DND-41 (cell line): ENCODE measurements around the gene NTM.

ENCODE experiments used
- ATAC-seq: fragments of 200-7000 bp; cut with Tn5 transposase; 3 replicates; pipeline ENCODE4 v1.9.1; 2021; ENCODE audit warnings: low read depth; ENCODE audit not compliant: insufficient read depth
- DNase-seq: peaks from one replicate; pipeline ENCODE4 v3.0.0-alpha.2; 2020
- H2AFZ ChIP-seq: 2 replicates; pipeline ENCODE4 v1.6.0; 2012; ENCODE audit warnings: low read depth, low read length
- H3K27ac ChIP-seq: 2 replicates; pipeline ENCODE4 v1.5.1; 2012; ENCODE audit warnings: low read length, inconsistent platforms
- H3K27me3 ChIP-seq: fragments of 200-600 bp; sonication (generic); 2 replicates; pipeline ENCODE4 v1.6.0; 2012; ENCODE audit warnings: low read length, mild to moderate bottlenecking, inconsistent platforms; ENCODE audit not compliant: insufficient read depth, poor library complexity
- H3K36me3 ChIP-seq: 2 replicates; pipeline ENCODE4 v1.5.1; 2012; ENCODE audit warnings: low read length, inconsistent platforms; ENCODE audit not compliant: insufficient read depth
- H3K4me1 ChIP-seq: 2 replicates; pipeline ENCODE4 v1.5.1; 2012; ENCODE audit warnings: mild to moderate bottlenecking, low read length; ENCODE audit not compliant: insufficient read depth
- H3K4me2 ChIP-seq: 2 replicates; pipeline ENCODE4 v1.6.0; 2012; ENCODE audit warnings: mild to moderate bottlenecking, moderate library complexity, low read length, inconsistent platforms; ENCODE audit not compliant: insufficient read depth
- H3K4me3 ChIP-seq, 2 experiments: fragments of 200-600 bp in 1 of 2; shearing (Covaris generic) in 1 of 2; 2 replicates each; pipeline ENCODE4 v1.5.1; 2012 to 2016; ENCODE audit warnings: inconsistent platforms in 2 of 2, low read length in 2 of 2, mild to moderate bottlenecking in 2 of 2, low read depth in 1 of 2, moderate library complexity in 1 of 2
- H3K79me2 ChIP-seq: 2 replicates; pipeline ENCODE4 v1.6.0; 2012; ENCODE audit warnings: low read length, inconsistent platforms; ENCODE audit not compliant: insufficient read depth
- H3K9ac ChIP-seq: 2 replicates; pipeline ENCODE4 v1.6.0; 2012; ENCODE audit warnings: low read depth, mild to moderate bottlenecking, inconsistent platforms, low read length, moderate library complexity
- H3K9me3 ChIP-seq: 2 replicates; pipeline ENCODE4 v1.5.1; 2012; ENCODE audit warnings: low read length, moderate library complexity, mild to moderate bottlenecking, inconsistent platforms; ENCODE audit not compliant: insufficient read depth, severe bottlenecking
- H4K20me1 ChIP-seq: 2 replicates; pipeline ENCODE4 v1.6.0; 2012; ENCODE audit warnings: low read length; ENCODE audit not compliant: insufficient read depth
- CTCF ChIP-seq: IDR thresholded peaks from 2 replicates; pipeline ENCODE4 v1.5.1; 2012; ENCODE audit warnings: borderline replicate concordance, low read length, moderate library complexity, mild to moderate bottlenecking; ENCODE audit not compliant: poor library complexity, severe bottlenecking; ENCODE audit errors: extremely low read depth
- EZH2 ChIP-seq: IDR thresholded peaks from 3 replicates; pipeline ENCODE4 v1.6.1; 2012; ENCODE audit warnings: borderline replicate concordance, low read depth, mild to moderate bottlenecking, moderate library complexity, low read length, inconsistent platforms; ENCODE audit not compliant: severe bottlenecking

The NTM gene

GRCh38 chr11:131375915-131376314, 5.5 kb downstream of the NTM start:
- DNase-seq: no peak
- no peak overlapping the region for H3K4me2 ChIP-seq
- H3K36me3 ChIP-seq: no peaks in the 10 kb centered on the region

GRCh38 chr11:131378931-131379330, 8.5 kb downstream of the NTM start:
- H4K20me1 ChIP-seq: no peaks in the 10 kb centered on the region
- ATAC-seq: no peak
- no peak overlapping the region for H3K27ac ChIP-seq
- peaks cover 37% of the 10 kb centered on the region for H3K27me3 ChIP-seq
- no peaks in the 10 kb centered on the region for H3K79me2 ChIP-seq
- no peak for TF ChIP-seq EZH2
- TF ChIP-seq CTCF: no peak
- H3K4me2 ChIP-seq: no peak overlapping the region
- no peak overlapping the region for H2AFZ ChIP-seq
- no peaks in the 10 kb centered on the region for H3K4me1 ChIP-seq
- H3K4me3 ChIP-seq: no peak overlapping the region
- DNase-seq: no peak
- H3K9me3 ChIP-seq: no peaks in the 10 kb centered on the region
- H3K36me3 ChIP-seq: no peaks in the 10 kb centered on the region
- H3K9ac ChIP-seq: no peak overlapping the region

More at GRCh38 chr11:131375915-131376314, 5.5 kb downstream of the NTM start:
- H2AFZ ChIP-seq: no peak overlapping the region
- no peaks in the 10 kb centered on the region for H3K9me3 ChIP-seq
- ATAC-seq: no peak
- no peaks in the 10 kb centered on the region for H3K79me2 ChIP-seq
- TF ChIP-seq EZH2 (no peak), CTCF (no peak)
- H3K27me3 ChIP-seq: peaks cover 47% of the 10 kb centered on the region
- no peak overlapping the region for H3K4me3 ChIP-seq
- H3K27ac ChIP-seq: no peak overlapping the region
- H3K9ac ChIP-seq: no peak overlapping the region
- H4K20me1 ChIP-seq: no peaks in the 10 kb centered on the region
- H3K4me1 ChIP-seq: no peaks in the 10 kb centered on the region

- Histone ChIP-seq H3K9ac (no peak overlapping the region), H3K4me2 (no peak overlapping the region), H3K27ac (no peak overlapping the region), H3K4me3 (no peak overlapping the region), H2AFZ (no peak overlapping the region), H3K4me1 (no peaks in the 10 kb centered on the region), H3K9me3 (no peaks in the 10 kb centered on the region), H3K79me2 (no peaks in the 10 kb centered on the region), H3K27me3 (peaks cover 28% of the 10 kb centered on the region), H3K36me3 (no peaks in the 10 kb centered on the region), H4K20me1 (no peaks in the 10 kb centered on the region)
- DNase-seq (no peak), ATAC-seq (no peak)
- TF ChIP-seq EZH2 (no peak), CTCF (no peak)
These were observed 15.5 kb downstream of the NTM start for GRCh38 chr11:131385763-131386390.

- Histone ChIP-seq H3K4me2 (no peak overlapping the region), H3K4me1 (no peaks in the 10 kb centered on the region), H3K4me3 (no peak overlapping the region), H2AFZ (no peak overlapping the region), H3K9me3 (no peaks in the 10 kb centered on the region), H3K27me3 (peaks cover 25% of the 10 kb centered on the region), H3K27ac (no peak overlapping the region), H3K79me2 (no peaks in the 10 kb centered on the region), H3K36me3 (no peaks in the 10 kb centered on the region), H3K9ac (no peak overlapping the region), H4K20me1 (no peaks in the 10 kb centered on the region)
- no peak for TF ChIP-seq EZH2
- TF ChIP-seq CTCF: no peak
- ATAC-seq (no peak), DNase-seq (no peak)
These were observed 16.0 kb downstream of the NTM start for GRCh38 chr11:131386408-131386807.
